Caki2 (cell line): Measurements from ENCODE around the gene LPP. TPM values are rescaled to one million over a fixed set of nuclear protein-coding genes. Genes with fewer than 3 reads are reported as not detected.

Source experiments
- DNase-seq: peaks from one replicate; pipeline ENCODE4 v3.0.0-alpha.2; 2015; ENCODE audit warnings: low read depth
- in situ Hi-C: cut with HindIII; loops from 2 replicates; pipeline ENCODE4 v1.10.0; 2016; ENCODE audit warnings: low sequenced_read_pairs, low pct_unique_long_range_greater_than_20kb, mixed read lengths
- total RNA-seq: library from RNA; depleted of rRNA; stranded (reverse); fragments of >200 nt; shearing (Covaris generic); gene quantifications from 2 replicates; pipeline ENCODE4 v1.2.3, GENCODE V29; 2014; ENCODE audit warnings: low replicate concordance

Gene LPP
- total RNA-seq, 1 experiment from 2014 or later, result 9.2 TPM

DNA sequence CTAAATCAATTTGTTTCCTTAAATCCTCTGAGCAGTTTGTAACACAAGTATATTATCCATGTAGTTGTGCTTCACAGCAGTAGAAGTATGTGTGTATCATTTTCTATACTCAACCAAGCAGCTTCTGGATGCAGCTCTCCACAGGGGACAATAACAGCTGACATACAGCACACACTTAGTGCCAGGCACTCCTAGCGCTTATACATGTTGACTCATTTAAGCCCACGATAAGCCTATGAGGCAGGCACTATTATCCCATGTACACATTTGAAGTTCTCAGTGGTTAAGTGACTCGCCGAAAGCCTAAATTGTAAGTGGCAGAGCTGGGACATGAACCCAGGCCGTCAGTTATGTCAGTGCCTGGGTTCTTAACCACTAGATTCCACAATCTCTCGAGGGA lies 20.3 kb upstream of the LPP start:
- DNase-seq, result no peak
- in situ Hi-C loops, result no loop called here

DNA sequence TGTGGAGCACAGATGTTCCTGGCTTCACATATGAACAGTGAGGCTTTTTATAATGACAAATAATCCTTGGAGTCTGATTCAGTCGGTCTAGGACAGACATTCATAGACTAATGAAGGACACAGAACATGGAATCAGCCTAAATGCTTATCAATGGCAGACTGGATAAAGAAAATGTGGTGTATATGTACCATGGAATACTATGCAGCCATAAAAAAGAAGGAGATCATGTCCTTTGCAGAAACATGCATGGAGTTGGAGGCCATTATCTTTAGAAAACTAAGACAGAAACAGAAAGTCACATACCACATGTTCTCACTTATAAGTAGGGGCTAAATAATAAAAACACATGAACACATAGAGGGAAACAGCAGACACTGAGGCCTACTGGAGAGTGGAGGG lies 19.9 kb upstream of the LPP start:
- no peak for DNase-seq
- in situ Hi-C loops, result no loop called here

DNA sequence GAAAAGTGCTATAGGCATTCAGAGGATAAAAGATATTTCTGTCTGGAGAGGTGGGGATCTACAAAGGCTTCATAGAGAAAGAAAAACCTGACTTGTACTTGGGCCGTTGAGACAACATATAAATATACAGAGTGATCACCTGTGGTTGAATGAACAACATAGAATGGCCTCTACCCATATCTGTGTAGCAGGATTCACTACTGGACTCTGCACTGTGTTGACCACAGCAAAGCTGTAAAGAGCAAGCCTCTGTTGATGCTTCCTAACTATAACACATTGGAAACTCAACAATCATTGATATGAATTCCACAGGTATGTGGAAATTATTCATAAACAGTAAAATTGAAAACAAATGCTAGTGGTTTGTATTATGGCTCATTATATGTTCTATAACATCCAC lies 19.1 kb upstream of the LPP start:
- DNase-seq, result no peak
- in situ Hi-C loops, result no loop called here

GRCh38 chr3:188135271-188135670 lies 18.7 kb upstream of the LPP start:
- no peak for DNase-seq
- in situ Hi-C loops, result no loop called here

DNA sequence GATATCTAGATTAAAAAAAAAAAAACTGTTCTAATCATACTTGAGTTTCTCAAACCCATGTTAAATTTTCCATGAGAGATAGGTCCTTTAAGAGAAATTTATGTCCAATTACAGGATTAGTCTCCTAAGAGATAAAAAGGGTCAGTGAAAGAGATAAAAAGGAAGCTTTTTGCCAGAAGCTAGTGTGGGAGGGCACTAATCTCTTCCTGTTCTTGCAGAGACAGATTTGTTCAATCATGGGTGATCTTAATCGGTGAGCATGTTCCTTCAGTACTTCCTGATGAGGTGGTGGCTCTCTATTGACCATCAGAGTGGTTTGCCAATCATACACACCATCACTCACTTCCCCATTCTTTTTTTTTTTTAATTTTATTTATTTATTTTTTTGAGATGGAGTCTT lies 16.9 kb upstream of the LPP start:
- DNase-seq, result no peak
- in situ Hi-C loops, result no loop called here

GRCh38 chr3:188139466-188139865 lies 14.5 kb upstream of the LPP start:
- in situ Hi-C loops, result no loop called here

DNA sequence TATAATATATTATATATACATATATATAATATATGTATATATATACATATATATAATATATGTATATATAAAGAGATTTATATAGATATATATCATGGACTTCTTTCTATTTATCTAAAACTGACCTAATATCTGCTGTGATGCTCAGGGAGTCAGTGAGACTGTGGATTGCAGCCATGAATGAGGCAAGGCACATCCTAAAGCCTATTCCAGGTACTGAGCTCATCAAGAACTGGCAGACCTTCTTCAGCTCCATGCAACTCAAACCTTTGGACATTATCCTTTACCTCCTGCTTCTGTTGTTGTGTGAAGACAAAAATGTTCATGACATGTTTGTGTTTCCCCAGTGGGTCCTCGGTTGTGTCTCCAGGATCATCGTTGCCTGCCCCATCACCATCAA lies 7.7 kb upstream of the LPP start:
- no peak for DNase-seq
- in situ Hi-C loops, result no loop called here

More at GRCh38 chr3:188139466-188139865, 14.5 kb upstream of the LPP start:
- DNase-seq, result no peak

GRCh38 chr3:188147782-188148181 lies 6.2 kb upstream of the LPP start:
- in situ Hi-C loops, result no loop called here
- no peak for DNase-seq

DNA sequence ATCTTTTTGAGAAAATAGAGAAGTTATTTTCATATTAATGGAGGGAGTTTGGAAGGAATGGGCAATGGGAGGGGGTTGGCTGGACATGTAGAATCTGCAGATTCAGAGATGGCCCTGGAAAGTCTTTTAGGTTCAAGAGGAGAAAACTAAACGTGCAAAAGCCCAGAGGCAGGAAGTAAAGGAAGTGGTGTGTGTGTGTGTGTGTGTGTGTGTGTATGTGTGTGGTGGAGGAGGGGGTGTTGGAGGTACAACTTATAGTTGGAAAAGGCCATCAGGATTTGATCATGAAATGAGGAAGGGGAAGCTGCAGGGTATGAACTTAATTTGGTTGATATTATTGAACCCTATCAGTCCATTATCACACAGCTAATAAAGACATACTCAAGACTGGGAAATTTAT lies 5.6 kb upstream of the LPP start:
- in situ Hi-C loops, result no loop called here
- DNase-seq, result no peak

DNA sequence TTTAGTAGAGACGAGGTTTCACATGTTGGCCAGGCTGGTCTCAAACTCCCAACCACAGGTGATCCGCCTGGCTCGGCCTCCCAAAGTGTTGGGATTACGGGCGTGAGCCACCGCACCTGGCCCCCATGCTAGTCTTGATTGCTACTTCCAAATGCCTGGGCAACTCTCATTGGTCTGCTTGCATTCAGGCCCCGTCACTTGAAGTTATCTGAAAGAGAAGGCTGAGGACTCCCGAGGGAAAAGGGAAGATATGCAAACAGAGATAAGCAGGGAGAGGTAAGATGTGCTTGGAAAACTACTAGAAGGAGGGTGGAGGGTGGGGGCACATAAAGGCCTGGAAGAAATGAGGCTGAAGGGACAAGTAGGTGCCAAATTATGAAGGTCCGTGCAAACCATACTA lies 4.4 kb upstream of the LPP start:
- DNase-seq, result no peak
- in situ Hi-C loops, result no loop called here

- in situ Hi-C loops, result no loop called here
- DNase-seq, result no peak
Measured at GRCh38 chr3:188150982-188151381, 3.0 kb upstream of the LPP start.

GRCh38 chr3:188151438-188151837 lies 2.5 kb upstream of the LPP start:
- in situ Hi-C loops, result no loop called here
- DNase-seq, result no peak

GRCh38 chr3:188152660-188153436 lies 1.1 kb upstream of the LPP start:
- in situ Hi-C loops, result no loop called here
- DNase-seq, result no peak

- in situ Hi-C loops, result no loop called here
- peak; percentile 88 for DNase-seq
Measured at GRCh38 chr3:188153437-188154013, 432 bp upstream of the LPP start.

GRCh38 chr3:188154809-188155574 lies 1.0 kb downstream of the LPP start:
- in situ Hi-C loops, result no loop called here
- DNase-seq, result no peak

GRCh38 chr3:188156056-188156455 lies 2.1 kb downstream of the LPP start:
- in situ Hi-C loops, result no loop called here
- DNase-seq, result no peak

- in situ Hi-C loops, result no loop called here
- no peak for DNase-seq
Measured at GRCh38 chr3:188157407-188157806, 3.5 kb downstream of the LPP start.

GRCh38 chr3:188157971-188158370 lies 4.0 kb downstream of the LPP start:
- no peak for DNase-seq
- in situ Hi-C loops, result no loop called here

- no peak for DNase-seq
- in situ Hi-C loops, result no loop called here
Measured at GRCh38 chr3:188158731-188159310, 4.9 kb downstream of the LPP start.
